ENCODE measurements around the gene ARF3.

DNA sequence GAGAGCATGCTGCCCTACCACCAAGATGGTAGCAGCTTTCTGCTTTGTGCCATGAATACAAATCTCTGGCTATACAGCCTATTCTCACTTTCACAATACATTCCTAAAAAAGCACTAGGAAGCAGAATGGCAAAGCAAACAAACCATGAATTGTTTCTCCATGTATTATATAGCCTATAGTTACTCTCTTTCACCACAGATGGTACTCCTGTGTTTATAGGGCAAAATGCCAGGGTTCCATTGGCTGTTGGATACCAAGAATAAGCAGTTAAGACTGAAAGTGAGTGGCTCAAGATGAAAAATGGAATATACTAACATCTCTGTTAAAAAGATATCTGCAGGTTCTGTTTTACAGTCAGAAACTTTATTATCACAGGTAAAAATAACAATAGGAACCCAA, 11.1 kb downstream of the ARF3 start:
- TF ChIP-seq, protein P1, sequence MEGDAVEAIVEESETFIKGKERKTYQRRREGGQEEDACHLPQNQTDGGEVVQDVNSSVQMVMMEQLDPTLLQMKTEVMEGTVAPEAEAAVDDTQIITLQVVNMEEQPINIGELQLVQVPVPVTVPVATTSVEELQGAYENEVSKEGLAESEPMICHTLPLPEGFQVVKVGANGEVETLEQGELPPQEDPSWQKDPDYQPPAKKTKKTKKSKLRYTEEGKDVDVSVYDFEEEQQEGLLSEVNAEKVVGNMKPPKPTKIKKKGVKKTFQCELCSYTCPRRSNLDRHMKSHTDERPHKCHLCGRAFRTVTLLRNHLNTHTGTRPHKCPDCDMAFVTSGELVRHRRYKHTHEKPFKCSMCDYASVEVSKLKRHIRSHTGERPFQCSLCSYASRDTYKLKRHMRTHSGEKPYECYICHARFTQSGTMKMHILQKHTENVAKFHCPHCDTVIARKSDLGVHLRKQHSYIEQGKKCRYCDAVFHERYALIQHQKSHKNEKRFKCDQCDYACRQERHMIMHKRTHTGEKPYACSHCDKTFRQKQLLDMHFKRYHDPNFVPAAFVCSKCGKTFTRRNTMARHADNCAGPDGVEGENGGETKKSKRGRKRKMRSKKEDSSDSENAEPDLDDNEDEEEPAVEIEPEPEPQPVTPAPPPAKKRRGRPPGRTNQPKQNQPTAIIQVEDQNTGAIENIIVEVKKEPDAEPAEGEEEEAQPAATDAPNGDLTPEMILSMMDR (conservative IDR thresholded peaks at IDR 0.05 in 1 of 2, IDR thresholded peaks at IDR 0.05 in 1 of 2; ENCODE audit: low read depth in 1 of 2, low read length in 2 of 2) = no peak
- no peak for TF ChIP-seq EZH2 (IDR thresholded peaks at IDR 0.05; ENCODE audit: low read length, missing control alignments)
